GM12878 (cell line): Measurements from ENCODE around the gene STAT5B. TPM values are rescaled to one million over a fixed set of nuclear protein-coding genes. Genes with fewer than 3 reads are reported as not detected.

Experiments
- ATAC-seq: fragments of 200-7000 bp; cut with Tn5 transposase; 3 replicates; pipeline ENCODE4 v1.9.1; 2020; ENCODE audit warnings: mild to moderate bottlenecking, moderate library complexity
- BruUV-seq: library from RNA; stranded (reverse); fragments of 400-500 nt; replicated peaks from 2 replicates; lab custom pipeline; 2021; lab: Mats Ljungman, UMichigan
- CTCF ChIA-PET: fragments of 300-600 bp; sonication (Branson Sonifier 250); formaldehyde crosslinking; extraction: SDS; loops from one replicate; lab custom pipeline; 2021; ENCODE audit warnings: inconsistent platforms; lab: Yijun Ruan, JAX
- POLR2A ChIA-PET: fragments of 350-600 bp; formaldehyde crosslinking; extraction: SDS; loops from one replicate; lab custom pipeline; 2021; ENCODE audit warnings: inconsistent platforms; lab: Charles Lee
- RAD21 ChIA-PET: fragments of 300-600 bp; sonication (Branson Sonifier 250); formaldehyde crosslinking; loops from one replicate; lab custom pipeline; 2023; ENCODE audit warnings: antibody characterized with exemption; ENCODE audit not compliant: unreplicated experiment; lab: Charles Lee
- SMC1A ChIA-PET: fragments of 300-600 bp; sonication (Branson Sonifier 250); formaldehyde crosslinking; loops from one replicate; lab custom pipeline; 2023; ENCODE audit not compliant: unreplicated experiment, uncharacterized antibody; lab: Charles Lee
- DNase-seq: peaks from one replicate; pipeline ENCODE4 v3.0.0-alpha.2; 2011; ENCODE audit warnings: low read depth, low spot score
- FAIRE-seq: peaks from 3 replicates; lab custom pipeline; 2011; peaks lifted over from hg19 to GRCh38; lab: Jason Lieb, UNC
- H2AFZ ChIP-seq: 2 replicates; pipeline ENCODE4 v1.6.0; 2011; ENCODE audit warnings: low read depth, low read length, control low read depth; ENCODE audit not compliant: control insufficient read depth
- H3K27ac ChIP-seq: 2 replicates; pipeline ENCODE4 v1.5.1; 2011; ENCODE audit warnings: control low read depth; ENCODE audit not compliant: control insufficient read depth, insufficient read depth
- H3K27me3 ChIP-seq, 2 experiments: replicated peaks in 1 of 2; 2 replicates each; pipeline versions ENCODE4 v1.6.0 to v1.6.1; 2011; ENCODE audit warnings: low read length in 1 of 2; ENCODE audit not compliant: control insufficient read depth in 2 of 2, insufficient read depth in 2 of 2
- H3K36me3 ChIP-seq, 2 experiments: 2 replicates each; pipeline ENCODE4 v1.5.1; 2011; ENCODE audit warnings: low read length in 1 of 2; ENCODE audit not compliant: control insufficient read depth in 2 of 2, insufficient read depth in 2 of 2
- H3K4me1 ChIP-seq: 2 replicates; pipeline ENCODE4 v1.6.1; 2011; ENCODE audit warnings: mild to moderate bottlenecking, low read length, moderate library complexity, mixed read lengths; ENCODE audit not compliant: control insufficient read depth, insufficient read depth
- H3K4me2 ChIP-seq: 2 replicates; pipeline ENCODE4 v1.6.0; 2011; ENCODE audit warnings: control low read depth; ENCODE audit not compliant: control insufficient read depth, insufficient read depth
- H3K4me3 ChIP-seq: fragments of 200-600 bp; sonication (generic); 2 replicates; pipeline ENCODE4 v1.5.1; 2016
- H3K79me2 ChIP-seq: 2 replicates; pipeline ENCODE4 v1.6.0; 2011; ENCODE audit warnings: low read length; ENCODE audit not compliant: control insufficient read depth, insufficient read depth
- H3K9ac ChIP-seq: 2 replicates; pipeline ENCODE4 v1.8.0; 2011; ENCODE audit warnings: low read length, control low read depth, mixed read lengths; ENCODE audit not compliant: control insufficient read depth, insufficient read depth
- H3K9me3 ChIP-seq: replicated peaks from 3 replicates; pipeline ENCODE4 v1.5.1; 2011; ENCODE audit warnings: mild to moderate bottlenecking, low read length; ENCODE audit not compliant: control insufficient read depth, insufficient read depth
- H4K20me1 ChIP-seq: 2 replicates; pipeline ENCODE4 v1.6.0; 2011; ENCODE audit not compliant: control insufficient read depth, insufficient read depth
- BRCA1 ChIP-seq: IDR thresholded peaks from 2 replicates; pipeline ENCODE4 v1.6.1; 2011; ENCODE audit warnings: low read depth, low read length, improper control_type of control experiment
- EP300 ChIP-seq, 2 experiments: fragments of 150-350 bp in 1 of 2; IDR thresholded peaks; 2 replicates each; pipeline ENCODE4 v1.6.1; 2011 to 2012; ENCODE audit warnings: low read depth in 2 of 2, low read length in 2 of 2, borderline replicate concordance in 1 of 2, improper control_type of control experiment in 1 of 2, inconsistent platforms in 1 of 2; ENCODE audit not compliant: control insufficient read depth in 1 of 2
- EZH2 ChIP-seq: IDR thresholded peaks from 2 replicates; pipeline ENCODE4 v1.6.1; 2012; ENCODE audit warnings: low read depth, mild to moderate bottlenecking, control low read depth, inconsistent platforms, low read length, borderline replicate concordance; ENCODE audit not compliant: control insufficient read depth
- MEF2A ChIP-seq: IDR thresholded peaks from 2 replicates; pipeline ENCODE4 v1.6.1; 2011; ENCODE audit warnings: low read depth, mild to moderate bottlenecking, low read length, moderate library complexity; ENCODE audit not compliant: insufficient read depth
- NBN ChIP-seq: fragments of 450-650 bp; IDR thresholded peaks from 2 replicates; pipeline ENCODE4 v1.6.1; 2016
- NFYB ChIP-seq: IDR thresholded peaks from 2 replicates; pipeline ENCODE4 v1.6.1; 2011; ENCODE audit warnings: low read depth, mild to moderate bottlenecking, low read length, improper control_type of control experiment, moderate library complexity; ENCODE audit not compliant: insufficient read depth
- PBX3 ChIP-seq: IDR thresholded peaks from 2 replicates; pipeline ENCODE4 v1.6.1; 2011; ENCODE audit warnings: mild to moderate bottlenecking, low read depth, low read length, moderate library complexity; ENCODE audit not compliant: insufficient replicate concordance
- PML ChIP-seq: IDR thresholded peaks from 2 replicates; pipeline ENCODE4 v1.6.1; 2012; ENCODE audit warnings: low read length, inconsistent platforms
- RELA ChIP-seq: fragments of 450-650 bp; IDR thresholded peaks from 2 replicates; pipeline ENCODE4 v1.8.0; 2014; ENCODE audit warnings: borderline replicate concordance; ENCODE audit not compliant: partially characterized antibody
- ZNF687 ChIP-seq: fragments of 450-650 bp; IDR thresholded peaks from 2 replicates; pipeline ENCODE4 v1.6.1; 2017; ENCODE audit warnings: mild to moderate bottlenecking, moderate library complexity
- WGBS: methylation state at CpG from one replicate; pipeline ENCODE4 v1.1.6; 2016; ENCODE audit warnings: low lambda C conversion rate; ENCODE audit not compliant: insufficient replicate concordance, insufficient coverage; ENCODE audit errors: missing lambda C conversion rate; 5-methylcytosine and 5-hydroxymethylcytosine counted together
- in situ Hi-C: fragments of 300-500 bp; cut with MboI; formaldehyde crosslinking; loops from 9 replicates; pipeline ENCODE4 v1.14.3; 2018; ENCODE audit warnings: mixed read lengths
- intact Hi-C: fragments of 100-400 bp; cut with micrococcal nuclease; formaldehyde crosslinking; loops from one replicate; pipeline ENCODE4 v1.14.2; 2022; ENCODE audit not compliant: unreplicated experiment
- polyA plus RNA-seq, 11 experiments: library from polyadenylated mRNA; depleted of rRNA in 4 of 11; unstranded in 6 of 11; stranded (reverse) in 5 of 11; fragments of >200 nt; fragmentation: Nextera tagmentation in 4 of 11; fragmentation: Illumina TruSeq in 1 of 11; extraction: Ambion mirVana in 4 of 11; extraction: Trizol in 1 of 11; gene quantifications; 1 replicate in 1 of 11; 2 replicates in 10 of 11; pipeline versions ENCODE4 v1.2.1 to v1.2.3, GENCODE V29; 2011 to 2016; ENCODE audit warnings: inconsistent platforms in 2 of 11, missing spikeins in 2 of 11, low read depth in 1 of 11
- total RNA-seq, 4 experiments: library from RNA; depleted of rRNA in 3 of 4; stranded (reverse); fragments of >200 nt in 3 of 4; fragmentation: Illumina TruSeq in 1 of 4; extraction: Trizol in 1 of 4; gene quantifications; 2 replicates each; pipeline versions ENCODE4 v1.2.1 to v1.2.3, GENCODE V29; 2013 to 2021
- TF ChIP-seq, protein P1 (sequence below): IDR thresholded peaks from 2 replicates; pipeline ENCODE4 v1.6.1; 2012; ENCODE audit warnings: low read depth, low read length, improper control_type of control experiment
- TF ChIP-seq, protein P2 (sequence below): IDR thresholded peaks from 2 replicates; pipeline ENCODE4 v1.6.1; 2012; ENCODE audit warnings: mild to moderate bottlenecking, low read depth, low read length

STAT5B gene
- total and polyA plus RNA-seq, 10 of the 15 experiments (the other 5 are each of a cell fraction or from before 2014, with no cell fraction given) = 11.0 to 69.6 (median 46.7) TPM

DNA sequence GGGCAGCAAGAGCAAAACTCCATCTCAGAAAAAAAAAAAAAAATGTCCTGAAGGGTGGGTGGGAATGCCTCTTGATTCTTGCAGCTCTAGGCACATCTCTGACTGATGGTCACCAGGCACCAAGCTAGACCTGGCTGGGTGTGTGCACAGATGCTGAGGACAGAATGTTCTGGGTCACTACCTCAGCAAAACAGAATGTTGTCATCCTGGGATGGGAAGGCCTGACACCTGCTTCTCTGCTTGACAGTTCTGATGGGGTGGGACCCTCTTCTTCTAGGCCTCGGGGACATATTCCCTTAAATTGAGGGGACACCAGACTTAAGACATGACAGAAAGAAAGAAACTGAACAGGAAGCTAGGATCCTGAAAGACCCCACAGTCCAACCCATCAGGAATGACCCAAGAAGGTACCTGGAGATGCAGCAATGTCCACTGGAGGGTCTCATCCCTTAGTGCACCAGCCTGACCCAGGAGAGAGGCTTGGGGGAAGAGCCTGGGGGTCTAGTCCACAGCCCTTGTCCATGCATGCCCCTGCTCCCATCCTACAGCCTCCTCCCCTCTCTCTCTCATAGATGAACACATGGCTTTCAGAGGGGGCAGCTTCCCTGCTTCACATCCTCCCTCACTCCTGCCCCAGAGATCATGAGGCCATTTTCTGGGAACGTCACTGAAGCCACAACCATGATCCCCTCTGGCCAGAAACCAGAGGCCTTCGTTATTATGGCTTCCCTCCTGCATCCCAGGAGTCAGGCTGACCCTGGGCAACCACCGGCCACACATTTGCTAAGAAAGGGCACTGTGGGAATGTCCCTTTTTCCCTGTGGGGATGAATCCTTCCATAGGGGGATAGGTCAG lies 3.8 kb upstream of the STAT5B start:
- peaks cover 9% of the 10 kb centered on the region for H3K79me2 ChIP-seq
- in situ Hi-C loops (no loop called here), intact Hi-C loops (no loop called here)
- no peak overlapping the region for H3K4me3 ChIP-seq
- no peaks in the 10 kb centered on the region for H3K36me3 ChIP-seq
- no peak overlapping the region for H2AFZ ChIP-seq
- POLR2A ChIA-PET = no interaction called here
- no peak for ATAC-seq
- H3K27me3 ChIP-seq = no peaks in the 10 kb centered on the region
- peaks cover 7% of the 10 kb centered on the region for H3K4me1 ChIP-seq
- CTCF ChIA-PET = interaction anchor here (1.2 to 1.6 kb wide), 2 partner anchors 7 to 32 kb away, joined by 3 to 5 read pairs; no protein-coding TSS in a partner anchor
- DNase-seq = no peak
- H3K9ac ChIP-seq = no peak overlapping the region
- H3K27ac ChIP-seq = no peak overlapping the region
- no peaks in the 10 kb centered on the region for H4K20me1 ChIP-seq
- no peak for FAIRE-seq
- RAD21 ChIA-PET = no interaction called here
- H3K4me2 ChIP-seq = no peak overlapping the region
- H3K9me3 ChIP-seq = no peaks in the 10 kb centered on the region
- WGBS = 44% methylated on average over 4 of the region's 4 CpGs
- BruUV-seq = no TSS peak
- SMC1A ChIA-PET = interaction anchor here (0.8 to 1.0 kb wide), 2 partner anchors 29 to 108 kb away, joined by 3 read pairs; partner anchors contain the start of gene STAT3
- no peak for TF ChIP-seq NBN
- no peak for TF ChIP-seq MEF2A
- TF ChIP-seq BRCA1 = no peak
- TF ChIP-seq, protein P1, sequence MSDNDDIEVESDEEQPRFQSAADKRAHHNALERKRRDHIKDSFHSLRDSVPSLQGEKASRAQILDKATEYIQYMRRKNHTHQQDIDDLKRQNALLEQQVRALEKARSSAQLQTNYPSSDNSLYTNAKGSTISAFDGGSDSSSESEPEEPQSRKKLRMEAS = no peak
- no peak for TF ChIP-seq PBX3
- TF ChIP-seq ZNF687 = no peak
- TF ChIP-seq RELA = no peak
- no peak for TF ChIP-seq PML
- TF ChIP-seq, protein P2, sequence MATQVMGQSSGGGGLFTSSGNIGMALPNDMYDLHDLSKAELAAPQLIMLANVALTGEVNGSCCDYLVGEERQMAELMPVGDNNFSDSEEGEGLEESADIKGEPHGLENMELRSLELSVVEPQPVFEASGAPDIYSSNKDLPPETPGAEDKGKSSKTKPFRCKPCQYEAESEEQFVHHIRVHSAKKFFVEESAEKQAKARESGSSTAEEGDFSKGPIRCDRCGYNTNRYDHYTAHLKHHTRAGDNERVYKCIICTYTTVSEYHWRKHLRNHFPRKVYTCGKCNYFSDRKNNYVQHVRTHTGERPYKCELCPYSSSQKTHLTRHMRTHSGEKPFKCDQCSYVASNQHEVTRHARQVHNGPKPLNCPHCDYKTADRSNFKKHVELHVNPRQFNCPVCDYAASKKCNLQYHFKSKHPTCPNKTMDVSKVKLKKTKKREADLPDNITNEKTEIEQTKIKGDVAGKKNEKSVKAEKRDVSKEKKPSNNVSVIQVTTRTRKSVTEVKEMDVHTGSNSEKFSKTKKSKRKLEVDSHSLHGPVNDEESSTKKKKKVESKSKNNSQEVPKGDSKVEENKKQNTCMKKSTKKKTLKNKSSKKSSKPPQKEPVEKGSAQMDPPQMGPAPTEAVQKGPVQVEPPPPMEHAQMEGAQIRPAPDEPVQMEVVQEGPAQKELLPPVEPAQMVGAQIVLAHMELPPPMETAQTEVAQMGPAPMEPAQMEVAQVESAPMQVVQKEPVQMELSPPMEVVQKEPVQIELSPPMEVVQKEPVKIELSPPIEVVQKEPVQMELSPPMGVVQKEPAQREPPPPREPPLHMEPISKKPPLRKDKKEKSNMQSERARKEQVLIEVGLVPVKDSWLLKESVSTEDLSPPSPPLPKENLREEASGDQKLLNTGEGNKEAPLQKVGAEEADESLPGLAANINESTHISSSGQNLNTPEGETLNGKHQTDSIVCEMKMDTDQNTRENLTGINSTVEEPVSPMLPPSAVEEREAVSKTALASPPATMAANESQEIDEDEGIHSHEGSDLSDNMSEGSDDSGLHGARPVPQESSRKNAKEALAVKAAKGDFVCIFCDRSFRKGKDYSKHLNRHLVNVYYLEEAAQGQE = no peak
- TF ChIP-seq EP300 (IDR thresholded peaks at IDR 0.05; ENCODE audit: borderline replicate concordance in 1 of 2, control insufficient read depth in 1 of 2, low read depth in 2 of 2, low read length in 2 of 2) = no peak
- TF ChIP-seq NFYB = no peak
- TF ChIP-seq EZH2 = no peak
